HEK293 (cell line): ENCODE results near the gene YIPF4.

ENCODE experiments used
- REPIN1 ChIP-seq: fragments of 450-650 bp; formaldehyde crosslinking; IDR thresholded peaks from 2 replicates; pipeline ENCODE4 v1.5.1; 2017; ENCODE audit warnings: missing biosample characterization, missing genetic modification characterization, low read depth
- SALL2 ChIP-seq: fragments of 450-650 bp; formaldehyde crosslinking; IDR thresholded peaks from 2 replicates; pipeline ENCODE4 v1.5.0; 2017; ENCODE audit warnings: missing biosample characterization, mild to moderate bottlenecking, missing genetic modification characterization, borderline replicate concordance
- ZNF112 ChIP-seq: fragments of 450-650 bp; formaldehyde crosslinking; IDR thresholded peaks from 2 replicates; pipeline ENCODE4 v1.5.0; 2017; ENCODE audit warnings: missing biosample characterization, missing genetic modification characterization
- ZNF23 ChIP-seq: fragments of 450-650 bp; formaldehyde crosslinking; IDR thresholded peaks from 2 replicates; pipeline ENCODE4 v1.5.1; 2016; ENCODE audit warnings: missing biosample characterization, missing genetic modification characterization, borderline replicate concordance
- ZNF248 ChIP-seq: fragments of 450-650 bp; formaldehyde crosslinking; IDR thresholded peaks from 2 replicates; pipeline ENCODE4 v1.5.1; 2017; ENCODE audit warnings: missing biosample characterization, missing genetic modification characterization
- ZNF274 ChIP-seq, 2 experiments: fragments of 200-500 bp in 1 of 2; fragments of 450-650 bp in 1 of 2; sonication (Bioruptor generic) in 1 of 2; formaldehyde crosslinking in 1 of 2; IDR thresholded peaks; 2 replicates each; pipeline versions ENCODE4 v1.5.1 to v1.6.1; 2014 to 2016; ENCODE audit warnings: borderline replicate concordance in 1 of 2, inconsistent platforms in 1 of 2, low read length in 1 of 2, missing biosample characterization in 1 of 2, missing genetic modification characterization in 1 of 2
- ZNF302 ChIP-seq: fragments of 450-650 bp; formaldehyde crosslinking; IDR thresholded peaks from 2 replicates; pipeline ENCODE4 v1.5.1; 2016; ENCODE audit warnings: missing biosample characterization, missing genetic modification characterization, low read depth
- ZNF37A ChIP-seq: fragments of 450-650 bp; IDR thresholded peaks from 2 replicates; pipeline ENCODE4 v1.5.1; 2018; ENCODE audit warnings: missing biosample characterization, missing genetic modification characterization
- ZNF768 ChIP-seq: fragments of 450-650 bp; formaldehyde crosslinking; IDR thresholded peaks from 2 replicates; pipeline ENCODE4 v1.5.1; 2018; ENCODE audit warnings: missing biosample characterization, mild to moderate bottlenecking, missing genetic modification characterization
- TF ChIP-seq, protein P1 (sequence below): fragments of 450-650 bp; formaldehyde crosslinking; IDR thresholded peaks from 2 replicates; pipeline ENCODE4 v1.5.1; 2016; ENCODE audit warnings: missing biosample characterization, missing genetic modification characterization, low read depth
- TF ChIP-seq, protein P2 (sequence below): fragments of 450-650 bp; formaldehyde crosslinking; IDR thresholded peaks from 2 replicates; pipeline ENCODE4 v1.5.1; 2016; ENCODE audit warnings: missing biosample characterization, missing genetic modification characterization
- TF ChIP-seq, protein P3 (sequence below): fragments of 450-650 bp; formaldehyde crosslinking; IDR thresholded peaks from 2 replicates; pipeline ENCODE4 v1.5.1; 2016; ENCODE audit warnings: missing biosample characterization, missing genetic modification characterization
- TF ChIP-seq, protein P4 (sequence below): fragments of 450-650 bp; formaldehyde crosslinking; IDR thresholded peaks from 2 replicates; pipeline ENCODE4 v1.5.1; 2016; ENCODE audit warnings: missing biosample characterization, missing genetic modification characterization
- TF ChIP-seq, protein P5 (sequence below): fragments of 450-650 bp; formaldehyde crosslinking; IDR thresholded peaks from 2 replicates; pipeline ENCODE4 v1.5.1; 2016; ENCODE audit warnings: missing biosample characterization, missing genetic modification characterization

GRCh38 chr2:32258242-32258641 lies 19.5 kb upstream of the YIPF4 start:
- TF ChIP-seq, protein P1, sequence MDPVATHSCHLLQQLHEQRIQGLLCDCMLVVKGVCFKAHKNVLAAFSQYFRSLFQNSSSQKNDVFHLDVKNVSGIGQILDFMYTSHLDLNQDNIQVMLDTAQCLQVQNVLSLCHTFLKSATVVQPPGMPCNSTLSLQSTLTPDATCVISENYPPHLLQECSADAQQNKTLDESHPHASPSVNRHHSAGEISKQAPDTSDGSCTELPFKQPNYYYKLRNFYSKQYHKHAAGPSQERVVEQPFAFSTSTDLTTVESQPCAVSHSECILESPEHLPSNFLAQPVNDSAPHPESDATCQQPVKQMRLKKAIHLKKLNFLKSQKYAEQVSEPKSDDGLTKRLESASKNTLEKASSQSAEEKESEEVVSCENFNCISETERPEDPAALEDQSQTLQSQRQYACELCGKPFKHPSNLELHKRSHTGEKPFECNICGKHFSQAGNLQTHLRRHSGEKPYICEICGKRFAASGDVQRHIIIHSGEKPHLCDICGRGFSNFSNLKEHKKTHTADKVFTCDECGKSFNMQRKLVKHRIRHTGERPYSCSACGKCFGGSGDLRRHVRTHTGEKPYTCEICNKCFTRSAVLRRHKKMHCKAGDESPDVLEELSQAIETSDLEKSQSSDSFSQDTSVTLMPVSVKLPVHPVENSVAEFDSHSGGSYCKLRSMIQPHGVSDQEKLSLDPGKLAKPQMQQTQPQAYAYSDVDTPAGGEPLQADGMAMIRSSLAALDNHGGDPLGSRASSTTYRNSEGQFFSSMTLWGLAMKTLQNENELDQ, result no peak
- no peak for TF ChIP-seq ZNF23
- TF ChIP-seq, protein P2, sequence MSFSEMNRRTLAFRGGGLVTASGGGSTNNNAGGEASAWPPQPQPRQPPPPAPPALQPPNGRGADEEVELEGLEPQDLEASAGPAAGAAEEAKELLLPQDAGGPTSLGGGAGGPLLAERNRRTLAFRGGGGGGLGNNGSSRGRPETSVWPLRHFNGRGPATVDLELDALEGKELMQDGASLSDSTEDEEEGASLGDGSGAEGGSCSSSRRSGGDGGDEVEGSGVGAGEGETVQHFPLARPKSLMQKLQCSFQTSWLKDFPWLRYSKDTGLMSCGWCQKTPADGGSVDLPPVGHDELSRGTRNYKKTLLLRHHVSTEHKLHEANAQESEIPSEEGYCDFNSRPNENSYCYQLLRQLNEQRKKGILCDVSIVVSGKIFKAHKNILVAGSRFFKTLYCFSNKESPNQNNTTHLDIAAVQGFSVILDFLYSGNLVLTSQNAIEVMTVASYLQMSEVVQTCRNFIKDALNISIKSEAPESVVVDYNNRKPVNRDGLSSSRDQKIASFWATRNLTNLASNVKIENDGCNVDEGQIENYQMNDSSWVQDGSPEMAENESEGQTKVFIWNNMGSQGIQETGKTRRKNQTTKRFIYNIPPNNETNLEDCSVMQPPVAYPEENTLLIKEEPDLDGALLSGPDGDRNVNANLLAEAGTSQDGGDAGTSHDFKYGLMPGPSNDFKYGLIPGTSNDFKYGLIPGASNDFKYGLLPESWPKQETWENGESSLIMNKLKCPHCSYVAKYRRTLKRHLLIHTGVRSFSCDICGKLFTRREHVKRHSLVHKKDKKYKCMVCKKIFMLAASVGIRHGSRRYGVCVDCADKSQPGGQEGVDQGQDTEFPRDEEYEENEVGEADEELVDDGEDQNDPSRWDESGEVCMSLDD (tag by site-specific recombination), result no peak
- TF ChIP-seq REPIN1 (tag by site-specific recombination), result no peak
- TF ChIP-seq, protein P3, sequence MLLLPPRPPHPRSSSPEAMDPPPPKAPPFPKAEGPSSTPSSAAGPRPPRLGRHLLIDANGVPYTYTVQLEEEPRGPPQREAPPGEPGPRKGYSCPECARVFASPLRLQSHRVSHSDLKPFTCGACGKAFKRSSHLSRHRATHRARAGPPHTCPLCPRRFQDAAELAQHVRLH (tag by site-specific recombination), result no peak
- no peak for TF ChIP-seq ZNF112 (tag by site-specific recombination)
- TF ChIP-seq, protein P4, sequence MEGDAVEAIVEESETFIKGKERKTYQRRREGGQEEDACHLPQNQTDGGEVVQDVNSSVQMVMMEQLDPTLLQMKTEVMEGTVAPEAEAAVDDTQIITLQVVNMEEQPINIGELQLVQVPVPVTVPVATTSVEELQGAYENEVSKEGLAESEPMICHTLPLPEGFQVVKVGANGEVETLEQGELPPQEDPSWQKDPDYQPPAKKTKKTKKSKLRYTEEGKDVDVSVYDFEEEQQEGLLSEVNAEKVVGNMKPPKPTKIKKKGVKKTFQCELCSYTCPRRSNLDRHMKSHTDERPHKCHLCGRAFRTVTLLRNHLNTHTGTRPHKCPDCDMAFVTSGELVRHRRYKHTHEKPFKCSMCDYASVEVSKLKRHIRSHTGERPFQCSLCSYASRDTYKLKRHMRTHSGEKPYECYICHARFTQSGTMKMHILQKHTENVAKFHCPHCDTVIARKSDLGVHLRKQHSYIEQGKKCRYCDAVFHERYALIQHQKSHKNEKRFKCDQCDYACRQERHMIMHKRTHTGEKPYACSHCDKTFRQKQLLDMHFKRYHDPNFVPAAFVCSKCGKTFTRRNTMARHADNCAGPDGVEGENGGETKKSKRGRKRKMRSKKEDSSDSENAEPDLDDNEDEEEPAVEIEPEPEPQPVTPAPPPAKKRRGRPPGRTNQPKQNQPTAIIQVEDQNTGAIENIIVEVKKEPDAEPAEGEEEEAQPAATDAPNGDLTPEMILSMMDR (tag by site-specific recombination), result no peak
- no peak for TF ChIP-seq SALL2 (tag by site-specific recombination)
- no peak for TF ChIP-seq ZNF274 (IDR thresholded peaks at IDR 0.05; ENCODE audit: low read length)
- no peak for TF ChIP-seq ZNF274 (tag by site-specific recombination; IDR thresholded peaks at IDR 0.05; ENCODE audit: borderline replicate concordance)
- no peak for TF ChIP-seq ZNF768 (tag by site-specific recombination)
- no peak for TF ChIP-seq ZNF302 (tag by site-specific recombination)
- TF ChIP-seq ZNF248 (tag by site-specific recombination), result no peak
- TF ChIP-seq ZNF37A (tag by site-specific recombination), result no peak
- TF ChIP-seq, protein P5, sequence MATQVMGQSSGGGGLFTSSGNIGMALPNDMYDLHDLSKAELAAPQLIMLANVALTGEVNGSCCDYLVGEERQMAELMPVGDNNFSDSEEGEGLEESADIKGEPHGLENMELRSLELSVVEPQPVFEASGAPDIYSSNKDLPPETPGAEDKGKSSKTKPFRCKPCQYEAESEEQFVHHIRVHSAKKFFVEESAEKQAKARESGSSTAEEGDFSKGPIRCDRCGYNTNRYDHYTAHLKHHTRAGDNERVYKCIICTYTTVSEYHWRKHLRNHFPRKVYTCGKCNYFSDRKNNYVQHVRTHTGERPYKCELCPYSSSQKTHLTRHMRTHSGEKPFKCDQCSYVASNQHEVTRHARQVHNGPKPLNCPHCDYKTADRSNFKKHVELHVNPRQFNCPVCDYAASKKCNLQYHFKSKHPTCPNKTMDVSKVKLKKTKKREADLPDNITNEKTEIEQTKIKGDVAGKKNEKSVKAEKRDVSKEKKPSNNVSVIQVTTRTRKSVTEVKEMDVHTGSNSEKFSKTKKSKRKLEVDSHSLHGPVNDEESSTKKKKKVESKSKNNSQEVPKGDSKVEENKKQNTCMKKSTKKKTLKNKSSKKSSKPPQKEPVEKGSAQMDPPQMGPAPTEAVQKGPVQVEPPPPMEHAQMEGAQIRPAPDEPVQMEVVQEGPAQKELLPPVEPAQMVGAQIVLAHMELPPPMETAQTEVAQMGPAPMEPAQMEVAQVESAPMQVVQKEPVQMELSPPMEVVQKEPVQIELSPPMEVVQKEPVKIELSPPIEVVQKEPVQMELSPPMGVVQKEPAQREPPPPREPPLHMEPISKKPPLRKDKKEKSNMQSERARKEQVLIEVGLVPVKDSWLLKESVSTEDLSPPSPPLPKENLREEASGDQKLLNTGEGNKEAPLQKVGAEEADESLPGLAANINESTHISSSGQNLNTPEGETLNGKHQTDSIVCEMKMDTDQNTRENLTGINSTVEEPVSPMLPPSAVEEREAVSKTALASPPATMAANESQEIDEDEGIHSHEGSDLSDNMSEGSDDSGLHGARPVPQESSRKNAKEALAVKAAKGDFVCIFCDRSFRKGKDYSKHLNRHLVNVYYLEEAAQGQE (tag by site-specific recombination), result no peak
